KOPT-K1 (cell line): ENCODE results near the gene NPEPL1.

Experiments
- H3K27ac ChIP-seq: fragments of 200-600 bp; sonication (generic); 2 replicates; pipeline ENCODE4 v1.5.1; 2016; ENCODE audit warnings: antibody characterized with exemption, mild to moderate bottlenecking, low read depth, low read length; ENCODE audit not compliant: poor library complexity, severe bottlenecking
- H3K36me3 ChIP-seq: fragments of 200-600 bp; sonication (generic); 2 replicates; pipeline ENCODE4 v1.5.1; 2017; ENCODE audit warnings: antibody characterized with exemption, mild to moderate bottlenecking, low read length, moderate library complexity; ENCODE audit not compliant: insufficient read depth
- H3K9me3 ChIP-seq: fragments of 200-600 bp; sonication (generic); 2 replicates; pipeline ENCODE4 v1.5.1; 2017; ENCODE audit warnings: antibody characterized with exemption, low read length, mild to moderate bottlenecking; ENCODE audit not compliant: insufficient read depth, poor library complexity, severe bottlenecking

The NPEPL1 gene

GRCh38 chr20:58685988-58686387, 6.6 kb upstream of the NPEPL1 start:
- no peak overlapping the region for H3K27ac ChIP-seq
- peaks cover 9% of the 10 kb centered on the region; the same call in 1 of the 2 replicates for H3K36me3 ChIP-seq
- H3K9me3 ChIP-seq, result no peaks in the 10 kb centered on the region

DNA sequence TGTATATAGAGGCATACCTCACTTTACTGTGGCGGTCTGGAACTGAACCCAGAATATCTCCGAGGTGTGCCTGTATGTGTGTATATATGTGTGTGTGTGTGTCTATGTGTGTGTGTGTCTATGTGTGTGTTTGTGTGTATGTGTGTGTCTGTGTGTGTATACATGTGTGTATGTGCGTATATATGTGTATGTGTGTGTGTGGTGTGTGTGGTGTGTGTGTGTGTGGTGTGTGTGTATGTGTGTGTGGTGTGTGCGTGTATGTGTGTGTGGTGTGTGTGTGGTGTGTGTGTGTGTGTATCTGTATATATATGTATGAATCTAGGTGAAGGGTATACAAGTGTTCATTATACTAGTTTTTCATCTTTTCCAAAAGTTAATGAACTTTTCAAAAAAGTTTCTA, 4.2 kb upstream of the NPEPL1 start:
- Histone ChIP-seq H3K27ac (no peak overlapping the region), H3K36me3 (peaks cover 9% of the 10 kb centered on the region; the same call in 1 of the 2 replicates), H3K9me3 (no peaks in the 10 kb centered on the region)

GRCh38 chr20:58688840-58689239, 3.8 kb upstream of the NPEPL1 start:
- H3K36me3 ChIP-seq, result peaks cover 9% of the 10 kb centered on the region; the same call in 1 of the 2 replicates
- no peak overlapping the region for H3K27ac ChIP-seq

GRCh38 chr20:58690396-58691135, 2.0 kb upstream of the NPEPL1 start:
- H3K36me3 ChIP-seq, result peaks cover 2% of the 10 kb centered on the region; the same call in 1 of the 2 replicates
- H3K27ac ChIP-seq, result no peak overlapping the region
- no peaks in the 10 kb centered on the region for H3K9me3 ChIP-seq

More at GRCh38 chr20:58688840-58689239, 3.8 kb upstream of the NPEPL1 start:
- H3K9me3 ChIP-seq, result no peaks in the 10 kb centered on the region

- no peak overlapping the region for H3K27ac ChIP-seq
Measured at GRCh38 chr20:58691773-58692578, 624 bp upstream of the NPEPL1 start.

DNA sequence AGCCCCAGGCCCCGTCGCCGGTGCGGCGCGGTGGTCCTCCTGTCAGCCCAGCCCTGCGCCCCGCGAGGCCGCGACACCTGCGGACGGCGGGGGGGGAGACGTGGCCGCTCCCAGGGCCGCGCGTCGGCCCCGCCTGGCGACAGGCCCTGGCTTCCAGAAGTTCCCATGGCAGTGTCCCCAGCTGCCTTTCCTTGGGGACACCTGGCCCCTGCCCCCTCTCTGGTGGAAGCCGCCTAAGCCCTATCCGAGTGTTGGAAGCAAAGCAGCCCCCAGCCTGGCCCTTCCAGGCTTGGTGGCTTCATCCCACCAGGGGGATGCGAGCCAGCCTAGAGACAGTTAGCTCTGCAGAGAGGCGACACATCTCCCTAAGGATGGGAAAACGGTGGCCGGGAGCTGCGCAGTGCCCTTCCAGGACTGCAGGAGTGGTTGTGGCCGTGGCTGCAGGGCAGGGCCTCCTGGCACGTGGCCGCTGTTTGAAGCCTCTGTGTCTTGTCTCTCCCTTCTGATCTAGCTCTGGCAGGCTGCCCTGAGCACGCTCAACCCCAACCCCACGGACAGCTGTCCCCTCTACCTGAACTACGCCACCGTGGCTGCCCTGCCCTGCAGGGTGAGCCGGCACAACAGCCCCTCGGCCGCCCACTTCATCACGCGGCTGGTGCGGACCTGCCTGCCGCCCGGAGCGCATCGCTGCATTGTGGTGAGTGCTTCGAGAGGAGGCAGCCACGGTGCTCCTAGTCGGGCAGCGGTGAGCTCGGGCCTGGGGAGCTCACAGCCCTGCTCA, 816 bp downstream of the NPEPL1 start:
- Histone ChIP-seq H3K27ac (peak overlapping the region; percentile 31), H3K9me3 (no peaks in the 10 kb centered on the region), H3K36me3 (peaks cover 10% of the 10 kb centered on the region; the same call in 1 of the 2 replicates)

More at GRCh38 chr20:58691773-58692578, 624 bp upstream of the NPEPL1 start:
- no peaks in the 10 kb centered on the region for H3K9me3 ChIP-seq
- no peaks in the 10 kb centered on the region; the same call in 1 of the 2 replicates for H3K36me3 ChIP-seq

- no peak overlapping the region for H3K27ac ChIP-seq
Measured at GRCh38 chr20:58694241-58695083, 1.9 kb downstream of the NPEPL1 start.

DNA sequence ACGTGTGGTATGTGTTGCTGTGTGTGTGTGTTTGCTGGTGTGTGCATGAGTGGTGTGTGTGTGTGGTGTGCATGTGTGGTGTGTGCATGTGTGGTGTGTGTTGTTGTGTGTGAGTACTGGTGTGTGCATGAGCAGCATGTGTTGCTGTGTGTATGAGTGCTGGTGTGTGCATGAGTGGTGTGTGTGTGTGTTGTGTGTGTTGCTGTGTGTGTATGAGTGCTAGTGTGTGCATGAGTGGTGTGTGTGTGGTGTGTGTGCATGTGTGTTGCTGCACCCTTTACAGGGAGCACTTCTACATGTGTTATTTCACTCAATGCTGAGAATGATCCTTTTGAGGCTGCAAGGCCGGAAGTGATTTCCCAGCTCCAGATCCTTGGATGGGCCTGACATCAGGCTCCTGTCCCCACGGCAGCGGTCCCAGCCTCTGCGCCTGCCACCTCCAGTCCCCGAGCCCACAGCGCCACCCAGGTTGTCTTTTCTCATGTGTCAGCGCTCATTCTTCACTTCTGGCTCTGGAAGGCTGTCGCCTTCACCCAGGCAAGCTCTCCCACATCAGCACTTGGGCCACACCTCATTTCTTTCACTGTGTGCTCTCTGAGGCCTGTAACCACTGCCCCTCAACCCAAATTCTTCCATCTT, 2.6 kb downstream of the NPEPL1 start:
- H3K27ac ChIP-seq, result no peak overlapping the region

More at GRCh38 chr20:58694241-58695083, 1.9 kb downstream of the NPEPL1 start:
- Histone ChIP-seq H3K9me3 (no peaks in the 10 kb centered on the region), H3K36me3 (peaks cover 10% of the 10 kb centered on the region; the same call in 1 of the 2 replicates)

DNA sequence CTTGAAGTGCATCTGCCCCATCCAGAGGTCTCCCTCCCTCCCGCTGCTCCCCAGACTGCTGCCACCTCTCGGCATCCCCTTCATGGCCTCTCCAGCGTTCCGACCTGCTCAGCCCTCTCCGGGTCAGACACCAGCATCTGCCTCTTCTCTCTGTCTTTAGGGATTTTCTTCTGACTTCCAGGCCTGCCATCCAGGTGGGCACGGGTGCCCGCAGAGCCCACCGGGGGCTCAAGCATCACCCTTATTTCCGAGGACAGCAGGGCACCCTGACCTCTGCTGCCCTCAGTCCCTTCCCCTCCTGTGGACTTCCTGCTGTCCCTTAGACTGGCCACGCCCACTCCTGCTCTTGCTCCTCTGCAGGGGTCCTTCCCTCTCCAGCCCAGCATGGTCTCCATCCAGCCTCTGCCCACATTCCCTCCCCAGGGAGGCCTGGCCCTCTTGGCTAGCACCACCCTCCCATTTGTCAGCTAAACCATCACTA, 3.3 kb downstream of the NPEPL1 start:
- Histone ChIP-seq H3K9me3 (no peaks in the 10 kb centered on the region), H3K36me3 (peaks cover 19% of the 10 kb centered on the region; the same call in 1 of the 2 replicates), H3K27ac (no peak overlapping the region)

More for the DNA sequence above, 2.6 kb downstream of the NPEPL1 start:
- Histone ChIP-seq H3K9me3 (no peaks in the 10 kb centered on the region), H3K36me3 (peaks cover 14% of the 10 kb centered on the region; the same call in 1 of the 2 replicates)

GRCh38 chr20:58696411-58696961, 3.9 kb downstream of the NPEPL1 start:
- H3K27ac ChIP-seq, result no peak overlapping the region
- no peaks in the 10 kb centered on the region for H3K9me3 ChIP-seq
- peaks cover 19% of the 10 kb centered on the region; the same call in 1 of the 2 replicates for H3K36me3 ChIP-seq

DNA sequence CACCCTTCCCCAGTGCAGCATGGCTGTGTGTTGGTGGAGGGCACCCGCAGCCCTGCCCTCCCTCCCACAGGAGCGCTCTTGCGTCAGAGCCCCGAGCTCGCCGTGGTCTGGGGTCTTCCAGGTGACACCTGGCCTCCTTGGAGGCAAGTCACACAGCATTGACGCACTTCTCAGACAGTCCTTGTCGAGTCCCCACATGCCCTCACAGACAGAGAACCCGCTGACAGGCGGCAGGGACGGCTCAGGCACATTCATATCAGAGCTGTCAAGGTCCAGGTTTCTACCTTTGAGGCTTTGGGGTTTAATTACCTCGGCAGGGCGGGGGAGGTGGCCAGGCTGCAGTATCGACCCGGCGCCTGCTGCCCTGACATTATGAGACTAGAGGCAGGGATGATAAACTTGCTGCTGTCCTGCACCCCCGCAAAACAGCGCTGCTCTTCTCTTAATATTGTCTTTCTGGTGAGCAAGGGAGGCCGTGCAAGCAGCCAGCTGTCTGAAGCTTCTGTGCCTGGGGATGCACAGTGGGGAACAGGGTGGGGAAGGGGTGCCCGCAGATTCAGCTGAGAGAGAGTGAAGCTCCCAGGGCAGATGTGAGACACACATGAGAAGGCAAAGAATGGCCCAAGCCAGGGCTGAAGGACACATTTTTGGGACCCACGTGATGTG, 4.7 kb downstream of the NPEPL1 start:
- peaks cover 19% of the 10 kb centered on the region; the same call in 1 of the 2 replicates for H3K36me3 ChIP-seq
- no peak overlapping the region for H3K27ac ChIP-seq

DNA sequence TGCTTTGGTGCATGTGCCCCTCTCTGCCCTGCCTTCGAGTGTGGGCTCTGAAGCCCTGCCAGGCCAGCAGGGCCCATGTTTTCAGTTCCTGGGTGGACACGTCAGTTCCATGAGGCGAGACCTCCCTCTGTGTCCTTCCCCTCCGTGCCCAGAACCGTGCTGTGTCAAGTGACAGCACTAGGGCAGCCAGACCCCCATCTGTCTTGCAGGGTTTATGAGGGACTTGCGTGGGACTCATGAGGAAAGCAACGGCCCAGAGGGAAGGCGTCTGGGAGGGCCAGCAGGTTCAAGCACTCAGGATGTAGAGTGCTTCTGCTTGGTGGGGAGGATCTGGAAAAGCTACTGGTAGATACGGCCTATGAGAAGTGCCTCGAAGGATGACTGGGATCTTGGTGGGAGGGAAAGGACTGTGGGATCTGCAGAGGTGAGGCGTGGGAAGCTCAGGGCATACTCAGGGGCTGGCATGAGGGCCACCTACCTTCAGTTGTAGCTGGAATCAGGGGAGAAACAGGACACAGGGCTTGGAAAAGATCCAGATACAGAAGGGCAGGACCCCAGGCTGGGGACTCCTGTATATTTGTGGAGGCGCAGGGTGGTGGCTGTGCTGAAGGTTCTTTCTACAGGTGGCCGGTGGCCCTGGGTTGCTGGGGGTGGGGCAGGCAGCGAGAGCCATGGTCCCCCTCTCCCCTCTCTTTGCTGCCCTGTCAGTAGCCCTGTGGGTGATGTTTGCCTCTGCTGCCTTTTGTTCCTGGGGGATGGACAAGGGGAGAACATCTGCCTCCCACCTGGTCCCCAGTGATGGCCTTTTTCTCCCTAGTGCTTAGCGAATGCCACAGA, 5.5 kb downstream of the NPEPL1 start:
- Histone ChIP-seq H3K9me3 (no peaks in the 10 kb centered on the region), H3K27ac (no peak overlapping the region), H3K36me3 (peaks cover 25% of the 10 kb centered on the region; the same call in 1 of the 2 replicates)

More for the DNA sequence above, 4.7 kb downstream of the NPEPL1 start:
- H3K9me3 ChIP-seq, result no peaks in the 10 kb centered on the region
